Adrenal gland (tissue), 12 donors: ENCODE results near the gene CEP95. TPM values are rescaled to one million over a fixed set of nuclear protein-coding genes. Genes with fewer than 3 reads are reported as not detected.

Experiments
- DNase-seq, 7 donors: peaks; one replicate each; pipeline ENCODE4 v3.0.0-alpha.2; 2019 to 2020
- H3K27ac ChIP-seq, 5 donors: fragments of 200-600 bp; sonication (generic) in 4 of 5; 1 replicate in 3 of 5; 2 replicates in 2 of 5; pipeline versions ENCODE4 v1.5.1 to v1.8.0; 2016 to 2020; ENCODE audit warnings: mild to moderate bottlenecking in 1 of 5
- H3K27me3 ChIP-seq: fragments of 200-600 bp; 2 replicates; pipeline ENCODE4 v1.8.0; 2021
- H3K36me3 ChIP-seq, 2 donors: fragments of 200-600 bp; replicated peaks in 1 of 2; 1 replicate in 1 of 2; 2 replicates in 1 of 2; pipeline versions ENCODE4 v1.5.1 to v1.8.0; 2018 to 2022
- H3K4me1 ChIP-seq, 2 donors: fragments of 200-600 bp; replicated peaks in 1 of 2; 1 replicate in 1 of 2; 2 replicates in 1 of 2; pipeline versions ENCODE4 v1.5.1 to v1.8.0; 2018 to 2021
- H3K4me3 ChIP-seq, 4 donors: fragments of 200-600 bp; sonication (generic) in 3 of 4; one replicate each; pipeline ENCODE4 v1.5.1; 2016 to 2018
- H3K9me3 ChIP-seq, 3 donors: fragments of 200-600 bp; sonication (generic) in 1 of 3; replicated peaks in 1 of 3; 1 replicate in 2 of 3; 2 replicates in 1 of 3; pipeline versions ENCODE4 v1.5.1 to v1.8.0; 2016 to 2021
- POLR2A ChIP-seq, 2 donors: fragments of 450-650 bp; IDR thresholded peaks; one replicate each; pipeline ENCODE4 v1.6.1; 2017; ENCODE audit warnings: antibody characterized with exemption in 2 of 2, mild to moderate bottlenecking in 2 of 2, moderate library complexity in 1 of 2
- WGBS, 4 donors: extraction: QIAGEN DNeasy Blood & Tissue Kit in 2 of 4; methylation state at CpG; one replicate each; pipeline versions ENCODE4 v1.1.5 to v1.1.7; 2013 to 2017; 5-methylcytosine and 5-hydroxymethylcytosine counted together
- intact Hi-C, 2 donors: fragments of 100-400 bp; cut with DNase I; formaldehyde crosslinking; loops; one replicate each; pipeline versions ENCODE4 v1.14.1 to v1.15.0; 2022 to 2023
- polyA plus RNA-seq, 3 donors: library from polyadenylated mRNA; stranded (reverse); fragments of 200-250 nt in 2 of 3; fragments of 350-450 nt in 1 of 3; fragmentation: Illumina TruSeq in 1 of 3; extraction: RNeasy Lipid Tissue Mini Kit (QIAGEN cat#74804) in 1 of 3; gene quantifications; one replicate each; pipeline ENCODE4 v1.2.3, GENCODE V29; 2013 to 2014
- total RNA-seq, 9 donors: library from RNA; depleted of rRNA in 4 of 9; stranded (reverse); fragments of >200 nt in 4 of 9; fragments of 120-200 nt in 1 of 9; fragmentation: NEBNext Ultra II Directional in 1 of 9; extraction: Animal tissue kit (Norgen Biotek cat#: 25700) in 1 of 9; gene quantifications; one replicate each; pipeline versions ENCODE4 v1.1.0 to v1.2.4, GENCODE V29; 2013 to 2023
- TF ChIP-seq, protein P1 (sequence below), 6 experiments: fragments of 450-650 bp in 4 of 6; fragments of 200-600 bp in 2 of 6; sonication (generic) in 1 of 6; IDR thresholded peaks; 1 replicate in 5 of 6; 2 replicates in 1 of 6; pipeline versions ENCODE4 v1.5.1 to v1.8.0; 2016 to 2021; ENCODE audit warnings: antibody characterized with exemption in 6 of 6, mild to moderate bottlenecking in 2 of 6, moderate library complexity in 1 of 6
- donor health status: healthy with polysubstance abuse.
- donor health status: Bipolar disorder and iron deficiency.
- donor health status: DM: yes; HTN: yes; CAD: no.
- donor health status: DM: no; HTN: no; CAD: no.
- donor health status: DM: no; HTN: no; CAD: no.
- donor health status: DM: yes; HTN: yes; CAD: no.

CEP95 gene
- total and polyA plus RNA-seq, 12 donors: 7.7 to 114 (median 22.0) TPM

GRCh38 chr17:64536913-64537312 lies 30.1 kb downstream of the CEP95 start:
- WGBS, 4 donors: 86 to 93% (median 90%) methylated on average over 2 of the region's 2 CpGs
- no peak for DNase-seq
- no peaks in the 10 kb centered on the region for H3K9me3 ChIP-seq
- peaks cover 0 to 67% of the 10 kb centered on the region in 2 donors for H3K36me3 ChIP-seq
- no peak overlapping the region for H3K4me3 ChIP-seq
- TF ChIP-seq, protein P1, sequence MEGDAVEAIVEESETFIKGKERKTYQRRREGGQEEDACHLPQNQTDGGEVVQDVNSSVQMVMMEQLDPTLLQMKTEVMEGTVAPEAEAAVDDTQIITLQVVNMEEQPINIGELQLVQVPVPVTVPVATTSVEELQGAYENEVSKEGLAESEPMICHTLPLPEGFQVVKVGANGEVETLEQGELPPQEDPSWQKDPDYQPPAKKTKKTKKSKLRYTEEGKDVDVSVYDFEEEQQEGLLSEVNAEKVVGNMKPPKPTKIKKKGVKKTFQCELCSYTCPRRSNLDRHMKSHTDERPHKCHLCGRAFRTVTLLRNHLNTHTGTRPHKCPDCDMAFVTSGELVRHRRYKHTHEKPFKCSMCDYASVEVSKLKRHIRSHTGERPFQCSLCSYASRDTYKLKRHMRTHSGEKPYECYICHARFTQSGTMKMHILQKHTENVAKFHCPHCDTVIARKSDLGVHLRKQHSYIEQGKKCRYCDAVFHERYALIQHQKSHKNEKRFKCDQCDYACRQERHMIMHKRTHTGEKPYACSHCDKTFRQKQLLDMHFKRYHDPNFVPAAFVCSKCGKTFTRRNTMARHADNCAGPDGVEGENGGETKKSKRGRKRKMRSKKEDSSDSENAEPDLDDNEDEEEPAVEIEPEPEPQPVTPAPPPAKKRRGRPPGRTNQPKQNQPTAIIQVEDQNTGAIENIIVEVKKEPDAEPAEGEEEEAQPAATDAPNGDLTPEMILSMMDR (IDR thresholded peaks at IDR 0.05): no peak
- no peaks in the 10 kb centered on the region for H3K27me3 ChIP-seq
- intact Hi-C loops: no loop called here
- H3K27ac ChIP-seq: peak overlapping the region in 1 of 5 donors; percentile 45
- H3K4me1 ChIP-seq: peaks cover 10 to 13% of the 10 kb centered on the region in 2 donors

DNA sequence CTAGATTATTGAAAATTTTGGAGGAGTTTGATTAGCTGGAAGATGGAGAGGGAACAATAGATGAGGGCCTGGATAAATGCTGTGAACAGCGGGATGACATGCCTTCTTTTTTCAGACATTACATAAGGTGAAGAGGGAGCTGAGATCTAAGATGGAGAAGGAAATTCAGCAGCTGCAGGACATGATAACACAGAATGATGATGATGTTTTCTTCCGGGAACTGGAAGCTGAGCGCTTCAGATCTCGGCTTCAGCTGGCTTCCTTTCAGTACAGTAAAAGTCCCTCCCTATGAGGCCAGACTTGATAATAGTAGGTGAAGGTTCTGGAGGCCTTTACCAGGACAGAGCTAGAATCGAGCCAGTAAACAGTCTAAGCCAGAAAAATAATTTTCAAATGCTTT lies 30.7 kb downstream of the CEP95 start:
- peaks cover 0 to 62% of the 10 kb centered on the region in 2 donors for H3K36me3 ChIP-seq
- no peaks in the 10 kb centered on the region for H3K27me3 ChIP-seq
- H3K4me1 ChIP-seq: peaks cover 5 to 7% of the 10 kb centered on the region in 2 donors
- peak overlapping the region in 1 of 5 donors; percentile 45 for H3K27ac ChIP-seq
- TF ChIP-seq, protein P1 (IDR thresholded peaks at IDR 0.05): no peak
- TF ChIP-seq POLR2A (IDR thresholded peaks at IDR 0.05): no peak
- 56 to 66% (median 62%) methylated on average over 5 of the region's 5 CpGs for WGBS, 4 donors
- intact Hi-C loops: no loop called here
- no peak for DNase-seq
- H3K9me3 ChIP-seq: no peaks in the 10 kb centered on the region
- no peak overlapping the region for H3K4me3 ChIP-seq

DNA sequence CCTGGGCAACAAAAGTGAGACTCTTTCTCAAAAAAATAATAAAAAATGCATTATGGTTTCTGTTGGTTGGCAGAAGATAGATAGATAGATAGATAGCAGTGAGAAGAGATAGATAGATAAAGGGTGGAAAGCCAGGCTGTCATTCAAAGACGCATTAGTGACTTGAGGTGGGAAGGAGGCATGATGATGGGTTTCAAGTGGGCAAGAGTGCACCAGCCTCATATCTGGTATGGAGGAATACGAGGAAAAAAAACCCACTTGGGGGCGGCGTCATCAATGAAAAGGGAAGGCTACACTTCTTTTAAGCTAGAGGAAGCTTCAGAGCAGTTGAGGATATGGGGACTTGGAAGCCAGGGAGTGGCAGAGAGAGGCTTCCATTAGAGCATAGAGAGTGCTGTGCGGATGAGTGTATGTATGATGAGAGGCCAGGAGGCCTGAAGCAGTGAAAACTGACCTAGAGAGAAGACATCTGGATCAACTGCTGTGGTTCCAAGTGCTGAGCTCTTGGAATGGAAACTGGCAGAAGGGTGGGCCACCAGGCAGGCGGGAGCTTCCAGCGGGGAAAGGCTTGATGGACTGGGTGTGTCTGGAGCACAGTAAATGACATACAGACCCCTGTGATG lies 31.8 kb downstream of the CEP95 start:
- Histone ChIP-seq H3K27ac (no peak overlapping the region), H3K27me3 (no peaks in the 10 kb centered on the region), H3K36me3 (peaks cover 0 to 52% of the 10 kb centered on the region in 2 donors), H3K4me3 (no peak overlapping the region), H3K4me1 (peaks cover 5 to 6% of the 10 kb centered on the region in 2 donors), H3K9me3 (no peaks in the 10 kb centered on the region)
- intact Hi-C loops: no loop called here
- 90 to 94% (median 93%) methylated on average over 7 of the region's 7 CpGs for WGBS, 4 donors
- no peak for DNase-seq
- TF ChIP-seq, protein P1 (IDR thresholded peaks at IDR 0.05): no peak
- TF ChIP-seq POLR2A (IDR thresholded peaks at IDR 0.05): no peak

DNA sequence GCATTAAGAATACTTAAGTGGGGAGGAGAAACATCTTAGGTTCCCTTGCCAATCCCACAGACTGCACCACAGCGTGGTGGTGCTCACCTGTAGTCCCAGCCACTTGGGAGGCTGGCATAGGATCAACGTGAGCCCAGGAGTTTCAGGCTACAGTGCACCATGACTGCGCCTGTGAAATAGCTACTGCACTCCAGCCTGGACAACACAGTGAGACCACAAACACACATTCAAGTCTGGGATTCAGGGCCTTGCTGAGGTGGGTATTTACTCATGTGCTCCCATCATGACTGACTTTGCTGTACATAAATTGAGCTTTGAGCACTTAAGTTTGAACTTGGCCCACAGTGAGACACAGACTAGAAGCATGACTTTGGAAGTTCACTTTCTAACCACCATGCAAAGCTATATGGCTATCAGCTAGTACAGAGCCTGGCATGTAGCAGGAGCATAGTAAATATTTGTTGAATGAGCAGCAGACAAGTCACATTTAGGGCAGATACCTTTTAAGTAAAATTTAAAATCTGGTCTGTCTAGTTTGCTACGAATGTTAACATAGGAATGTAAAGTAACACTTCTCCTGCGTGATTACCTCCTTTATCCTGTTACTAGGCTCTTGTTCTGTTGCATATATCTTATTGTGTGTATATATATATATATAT lies 33.5 kb downstream of the CEP95 start:
- no peaks in the 10 kb centered on the region for H3K9me3 ChIP-seq
- intact Hi-C loops: no loop called here

More for the DNA sequence above, 33.5 kb downstream of the CEP95 start:
- no peak for DNase-seq
- H3K4me3 ChIP-seq: no peak overlapping the region
- H3K36me3 ChIP-seq: peaks cover 0 to 51% of the 10 kb centered on the region in 2 donors
- no peaks in the 10 kb centered on the region for H3K27me3 ChIP-seq
- peaks cover 0 to 5% of the 10 kb centered on the region in 2 donors for H3K4me1 ChIP-seq
- TF ChIP-seq, protein P1 (IDR thresholded peaks at IDR 0.05): no peak
- TF ChIP-seq POLR2A (IDR thresholded peaks at IDR 0.05): no peak
- WGBS, 4 donors: 96 to 100% (median 97%) methylated on average over 4 to 5 of the region's 5 CpGs
- H3K27ac ChIP-seq: no peak overlapping the region
